GM19099 (cell line): Measurements from ENCODE around the gene ASB10.

ENCODE experiments used
- POLR2A ChIP-seq: IDR thresholded peaks from 3 replicates; pipeline ENCODE4 v1.6.1; 2011; ENCODE audit warnings: low read depth; ENCODE audit not compliant: insufficient read length; ENCODE audit errors: extremely low read depth

ASB10 gene

DNA sequence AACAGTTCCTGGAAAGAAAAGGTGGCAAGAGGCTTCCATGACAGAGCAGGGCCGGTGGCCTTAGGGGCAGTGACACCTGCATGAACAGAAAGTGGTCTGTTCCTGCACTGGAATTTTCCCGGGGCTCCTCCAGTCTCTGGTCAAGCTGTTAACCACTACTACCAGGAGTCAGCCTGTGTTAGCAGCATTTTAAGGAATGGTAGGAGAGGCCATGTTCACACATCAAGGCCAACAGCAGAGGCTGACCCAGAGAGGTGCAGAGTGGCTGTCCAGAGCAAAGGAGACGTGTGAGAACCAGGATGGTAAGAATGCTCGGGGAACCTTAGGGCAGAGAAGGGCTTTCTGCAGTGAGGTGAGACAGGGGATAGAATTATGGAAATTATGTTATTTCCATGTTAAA lies 14.7 kb upstream of the ASB10 start:
- no peak for TF ChIP-seq POLR2A

DNA sequence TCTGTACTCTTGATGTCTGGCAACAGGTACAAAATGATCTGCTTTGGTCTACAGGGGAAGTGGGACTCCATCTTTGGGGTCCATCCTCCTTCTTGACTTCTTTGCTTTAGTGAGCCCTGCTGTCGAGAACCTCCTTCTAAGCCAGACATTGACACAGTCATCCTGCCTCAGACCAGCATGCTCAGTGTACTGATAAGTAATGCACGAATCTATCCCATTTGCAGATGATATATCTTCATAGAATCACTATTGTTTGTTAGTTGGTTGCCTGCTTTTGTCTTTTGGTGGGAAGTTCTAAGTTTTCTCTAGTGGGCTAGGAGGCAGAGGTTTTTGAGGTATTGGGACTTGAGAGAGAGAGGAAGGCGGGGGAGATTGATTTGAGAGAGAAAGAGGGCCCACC lies 14.3 kb upstream of the ASB10 start:
- TF ChIP-seq POLR2A: no peak

DNA sequence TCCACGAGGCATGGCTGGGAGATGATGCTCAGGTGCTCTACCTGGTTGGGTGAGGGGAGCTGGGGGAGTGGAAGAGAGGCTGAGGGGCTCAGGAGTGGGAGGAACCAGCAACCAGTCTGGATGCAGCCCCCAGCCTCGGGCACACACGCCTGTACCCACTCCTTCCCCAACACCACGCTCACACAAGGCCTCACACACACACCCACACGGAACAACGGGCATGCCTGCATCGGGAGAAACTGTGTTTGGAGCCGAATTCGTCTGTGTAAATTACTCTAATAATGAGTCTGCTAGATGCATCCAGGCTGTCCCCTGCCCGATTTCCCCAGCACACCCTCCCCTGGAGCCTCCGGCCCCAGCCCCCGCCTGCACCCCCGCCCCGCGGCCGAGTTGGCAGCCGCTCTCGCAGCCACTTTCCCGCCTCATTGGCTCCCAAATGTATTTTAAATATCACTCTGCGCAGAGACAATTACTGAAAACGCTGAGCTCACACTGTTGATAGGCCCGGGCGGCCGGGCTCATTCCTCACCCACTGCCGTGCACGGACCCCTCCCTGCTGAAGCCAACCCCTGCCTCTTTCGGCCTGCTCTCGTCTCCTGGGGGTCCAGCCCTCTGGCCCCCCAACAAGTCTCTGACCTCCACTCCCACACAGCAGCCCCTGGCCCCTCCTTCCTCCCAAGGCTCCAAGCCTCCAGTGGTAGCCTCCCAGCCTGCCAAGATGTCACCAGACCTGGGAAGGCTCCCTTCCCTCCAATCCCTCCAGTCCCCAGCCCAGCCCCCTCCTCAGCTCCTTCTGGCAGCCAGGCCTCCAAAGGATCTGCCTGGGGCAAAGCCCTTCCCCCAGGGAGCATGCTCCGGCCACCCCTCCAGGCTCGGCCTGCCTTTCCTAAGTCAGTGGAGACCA lies 12.1 kb upstream of the ASB10 start:
- TF ChIP-seq POLR2A: no peak

DNA sequence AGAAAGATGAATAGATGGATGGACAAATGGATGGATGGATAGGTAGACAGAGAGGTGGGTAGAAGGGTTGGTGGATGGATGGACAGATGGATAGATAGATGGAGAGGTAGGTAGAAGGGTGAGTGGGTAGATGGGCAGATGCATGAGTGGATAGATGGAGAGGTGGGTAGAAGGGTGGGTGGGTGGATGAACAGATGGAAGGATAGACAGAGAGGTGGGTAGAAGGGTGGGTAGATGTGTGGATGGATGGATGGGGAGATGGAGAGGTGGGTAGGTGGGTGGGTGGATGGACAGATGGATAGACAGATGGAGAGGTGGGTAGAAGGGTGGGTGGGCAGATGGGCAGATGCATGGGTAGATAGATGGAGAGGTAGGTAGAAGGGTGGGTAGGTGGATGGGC lies 10.9 kb upstream of the ASB10 start:
- TF ChIP-seq POLR2A: no peak

DNA sequence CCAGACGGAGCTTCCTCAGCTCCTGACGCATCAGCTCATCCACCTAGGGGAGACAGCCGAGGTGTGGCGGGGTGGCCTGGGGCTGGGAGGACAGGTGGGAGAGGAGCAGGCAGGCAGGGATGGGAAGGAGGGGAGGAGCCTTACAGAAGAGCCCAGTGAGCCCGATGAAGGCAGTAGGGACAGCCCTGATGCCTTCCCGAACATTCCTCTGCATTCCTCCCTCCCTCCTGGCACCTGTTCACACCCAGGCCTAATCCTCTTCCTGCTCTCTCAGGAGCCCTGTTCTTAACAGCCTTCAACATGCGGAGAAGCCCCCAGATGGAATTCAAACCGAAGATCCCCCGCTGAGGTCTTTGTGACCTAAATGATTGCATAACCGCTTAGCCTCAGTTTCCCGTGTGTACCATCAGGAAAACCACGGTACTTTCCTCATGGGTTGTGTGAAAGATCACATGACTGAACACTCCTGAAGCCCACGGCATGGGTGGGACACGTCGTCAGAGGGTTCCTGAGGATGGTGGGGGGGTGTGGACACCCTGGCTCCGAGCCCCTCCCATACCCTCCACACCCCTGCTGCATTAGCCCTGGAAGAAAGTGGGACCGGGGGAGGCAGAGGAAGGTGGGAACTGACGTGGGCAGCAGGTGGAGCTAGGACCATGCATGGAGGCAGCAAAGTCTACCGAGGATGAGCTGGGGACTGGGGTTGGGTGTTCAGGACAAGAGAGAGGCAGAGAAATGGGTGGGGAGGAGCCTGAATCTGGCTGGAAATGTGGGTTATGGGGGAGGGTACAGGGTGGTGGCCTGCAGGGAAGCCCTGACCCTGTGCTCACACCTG lies 8.8 kb upstream of the ASB10 start:
- TF ChIP-seq POLR2A: no peak

DNA sequence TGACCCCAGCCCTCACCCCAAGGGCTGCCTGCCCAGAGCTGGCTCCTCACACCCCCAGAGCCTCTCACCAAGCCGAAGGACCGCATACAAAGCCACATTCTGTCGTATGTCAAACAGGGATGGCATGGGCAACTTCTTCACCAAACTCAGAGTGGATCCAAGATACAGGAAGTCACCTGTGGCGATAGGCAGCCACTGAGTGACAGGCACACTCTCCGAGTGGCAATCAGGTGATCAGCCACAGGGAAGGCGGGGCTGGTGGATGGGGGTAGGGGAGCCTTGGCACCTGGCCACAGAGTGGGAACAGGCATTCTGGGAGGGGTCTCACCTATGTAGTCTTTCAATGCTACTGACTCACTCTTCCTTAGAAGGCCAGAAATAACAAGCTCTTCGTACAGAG lies 7.1 kb upstream of the ASB10 start:
- no peak for TF ChIP-seq POLR2A

DNA sequence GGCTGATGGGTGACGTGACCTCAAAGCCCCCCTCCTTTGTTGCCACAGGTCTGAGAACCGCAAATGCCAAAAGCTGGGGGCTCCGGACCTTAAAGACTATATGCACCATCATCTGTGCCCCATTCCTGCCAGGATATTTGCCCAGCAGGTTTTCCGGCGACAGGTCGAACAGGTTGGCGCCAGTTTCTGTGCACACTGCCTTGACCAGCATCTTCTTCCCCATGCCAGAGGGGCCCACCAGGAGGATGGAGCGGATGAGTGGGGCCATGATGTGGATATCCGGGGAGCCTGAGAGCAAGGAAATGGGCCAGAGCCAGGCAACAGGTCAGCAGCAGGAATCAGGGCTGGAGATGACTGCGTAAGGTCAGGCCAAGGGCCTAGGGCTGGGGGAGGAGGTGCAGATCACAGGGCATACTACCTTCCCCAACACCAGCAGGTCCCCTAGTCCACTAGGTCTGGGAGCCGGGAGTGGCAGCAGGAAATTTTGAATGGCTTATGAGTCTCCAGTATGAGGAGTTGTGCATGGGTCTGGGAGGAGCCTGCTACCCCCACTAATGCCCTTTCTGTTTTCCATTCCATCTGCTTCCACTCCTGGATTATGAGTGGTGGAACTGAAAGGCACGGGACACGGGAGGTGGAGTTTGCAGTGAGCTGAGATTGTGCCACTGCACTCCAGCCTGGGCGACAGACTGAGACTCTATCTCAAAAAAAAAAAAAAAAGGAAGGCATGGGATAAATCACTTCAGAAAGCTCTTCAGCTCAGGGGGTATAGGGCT lies 6.3 kb upstream of the ASB10 start:
- no peak for TF ChIP-seq POLR2A

DNA sequence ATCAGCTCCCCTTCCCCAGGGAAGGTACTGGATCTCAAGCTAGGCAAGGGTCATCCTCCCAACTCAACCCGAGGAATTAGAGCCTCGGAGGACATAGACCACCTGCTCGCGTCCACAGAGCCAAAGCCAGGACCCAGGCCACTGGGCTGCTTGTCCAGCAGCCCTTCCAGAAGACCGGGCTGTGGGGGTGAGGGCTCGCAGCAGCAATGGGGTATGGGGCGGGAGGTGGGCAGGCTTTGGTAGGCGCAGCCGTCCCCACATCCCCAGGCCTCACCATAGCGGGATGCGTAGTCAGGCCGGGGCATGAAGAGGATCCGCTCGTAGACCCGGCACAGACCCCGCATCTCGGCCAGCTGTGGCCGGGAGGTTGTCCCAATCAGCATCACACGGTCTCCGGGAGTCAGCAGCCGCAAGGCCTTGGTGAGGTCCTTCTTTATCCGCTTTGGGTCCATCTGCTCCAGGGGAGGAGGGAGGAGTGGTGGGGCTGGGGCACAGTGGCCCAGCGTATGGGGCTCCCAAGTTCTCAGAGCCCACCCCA lies 5.0 kb upstream of the ASB10 start:
- no peak for TF ChIP-seq POLR2A

DNA sequence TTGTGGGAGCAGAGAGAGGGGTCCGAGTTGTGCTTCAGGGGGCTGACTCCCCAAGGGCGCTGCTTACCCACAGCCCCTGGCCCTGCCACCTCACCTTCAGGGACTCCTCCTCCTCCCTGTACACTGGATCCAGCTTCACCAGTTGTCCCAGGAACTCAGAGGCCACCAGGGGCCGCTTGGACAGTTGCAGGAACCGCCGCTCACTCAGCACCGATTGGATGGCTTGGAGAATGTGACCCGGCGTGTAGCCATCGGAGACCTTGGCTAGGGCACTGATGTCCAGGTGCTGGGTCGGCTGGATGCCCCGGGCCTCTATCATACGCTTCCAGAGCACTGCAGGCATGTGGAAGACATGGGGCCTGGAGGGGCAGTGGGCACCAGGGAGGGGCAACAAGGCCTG lies 4.5 kb upstream of the ASB10 start:
- no peak for TF ChIP-seq POLR2A

DNA sequence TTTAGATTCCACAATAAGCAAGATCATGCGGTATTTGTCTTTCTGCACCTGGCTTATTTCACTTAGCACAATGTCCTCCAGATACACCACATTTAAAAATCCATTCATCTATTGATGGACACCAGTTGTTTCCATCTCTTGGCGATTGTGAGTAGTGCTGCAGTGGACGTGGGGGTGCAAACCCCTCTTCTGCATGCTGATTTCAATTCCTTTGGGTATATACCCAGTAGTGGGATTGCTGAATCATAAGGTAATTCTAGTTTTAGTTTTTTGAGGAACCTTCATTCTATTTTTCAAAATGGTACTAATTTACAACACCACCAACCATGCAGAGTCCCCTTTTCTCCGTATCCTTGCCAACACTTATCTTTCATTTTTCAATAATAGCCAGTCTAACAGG lies 2.0 kb upstream of the ASB10 start:
- TF ChIP-seq POLR2A: no peak

DNA sequence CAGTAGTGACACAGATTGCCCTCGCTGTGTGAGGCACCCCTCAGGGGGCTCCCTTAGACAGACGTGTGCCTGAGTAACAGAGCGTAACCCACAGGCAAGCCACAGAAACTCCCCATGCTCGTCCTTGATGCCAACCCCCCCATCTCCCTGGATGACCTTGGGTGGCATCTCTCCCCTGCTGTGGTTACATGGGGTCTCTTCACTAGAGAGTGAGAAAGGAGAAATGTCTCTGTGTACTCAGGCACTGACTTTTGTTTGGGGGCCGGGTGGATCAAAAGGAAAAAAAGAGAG lies 1.1 kb upstream of the ASB10 start:
- no peak for TF ChIP-seq POLR2A

DNA sequence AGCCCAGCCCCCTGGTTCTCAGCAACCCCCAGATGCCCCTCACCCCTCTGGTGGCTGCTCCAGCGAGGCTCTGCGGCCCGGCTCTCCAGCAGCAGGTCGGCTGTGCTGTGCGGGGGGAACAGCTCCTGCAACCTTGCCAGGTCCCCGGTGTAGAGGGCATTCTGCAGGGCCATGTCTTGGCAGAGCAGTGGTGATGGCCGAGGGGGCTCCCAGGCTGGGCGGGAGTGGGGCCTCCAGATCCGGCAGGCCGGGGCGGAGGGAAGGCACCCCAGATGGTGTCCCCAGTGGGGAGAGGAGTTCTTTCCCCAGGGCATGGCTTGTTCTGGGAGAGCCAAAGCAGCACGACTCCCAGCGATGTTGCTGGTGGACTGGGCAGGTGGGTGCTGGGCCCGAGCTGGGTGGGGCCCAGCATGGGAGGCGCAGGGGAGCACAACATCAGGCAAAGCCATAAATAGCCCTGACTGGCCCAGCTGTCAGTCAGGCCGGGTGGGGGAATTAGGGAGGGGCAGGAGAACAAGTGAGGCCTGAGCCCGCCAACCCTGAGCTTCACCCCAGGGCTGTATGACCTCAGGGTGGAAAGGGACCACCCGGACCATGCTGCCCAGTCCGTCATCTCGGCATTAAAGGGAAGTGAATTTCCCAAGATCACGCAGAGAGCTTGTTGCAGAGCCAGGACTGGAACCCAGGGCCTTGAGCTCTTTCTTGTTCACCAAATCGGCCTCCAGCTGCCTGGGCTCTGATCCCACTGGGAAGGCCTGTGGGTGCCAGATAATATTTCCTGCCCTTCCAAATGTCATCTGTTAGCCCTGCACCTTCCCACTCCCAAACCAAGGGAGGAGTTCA lies 580 bp upstream of the ASB10 start:
- no peak for TF ChIP-seq POLR2A

DNA sequence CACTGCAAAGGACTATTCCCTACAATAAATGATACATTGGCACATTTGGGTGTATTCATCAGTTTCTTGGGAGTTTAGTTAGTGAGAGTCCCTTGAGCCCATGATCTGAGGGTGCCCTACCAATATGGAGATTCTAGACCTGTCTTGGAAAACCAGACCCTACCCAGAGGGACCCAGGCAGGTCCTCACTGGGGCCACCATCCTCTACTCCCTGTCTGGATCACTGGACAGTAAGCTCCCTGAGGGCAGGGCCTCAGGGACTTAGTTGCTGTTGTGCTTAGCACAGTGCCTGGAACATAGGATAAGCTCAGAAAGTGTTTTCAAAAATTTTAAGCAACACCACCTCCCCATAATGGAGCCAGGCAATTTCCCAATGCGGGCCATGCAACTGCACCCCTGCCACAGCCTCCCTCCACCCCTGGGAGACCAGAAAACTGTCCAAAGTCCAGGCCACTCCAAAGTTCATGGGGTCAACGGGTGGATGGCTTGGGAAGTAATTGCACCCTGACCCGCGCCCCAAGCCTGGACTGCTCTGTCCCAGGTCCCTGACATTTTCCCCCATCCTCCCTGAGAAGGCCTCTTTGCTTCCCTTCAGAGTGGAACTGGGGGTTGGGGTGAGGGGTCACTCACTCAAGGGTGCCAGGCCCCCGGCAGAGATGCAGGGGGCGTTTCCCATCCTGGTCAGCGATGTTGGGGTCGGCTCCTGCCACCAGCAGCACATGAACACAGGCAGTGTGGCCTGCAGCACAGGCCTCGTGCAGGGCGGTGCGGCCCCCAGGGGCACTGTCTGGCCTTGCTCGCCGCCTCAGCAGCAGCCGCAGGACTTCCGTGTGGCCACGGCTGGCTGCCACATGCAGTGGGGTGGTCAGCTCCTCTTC lies 1.0 kb downstream of the ASB10 start:
- no peak for TF ChIP-seq POLR2A
